Measurements from ENCODE around the gene ANKRD7.
"Not testable (repeated sequence)": the region's sequence is repeated elsewhere in the genome, so short reads cannot be mapped to it uniquely, and the experiment has no call there.

ANKRD7 gene

GRCh38 chr7:118240320-118240719, 15.8 kb downstream of the ANKRD7 start:
- not testable (repeated sequence) for DNase-seq

GRCh38 chr7:118243695-118244094, 19.2 kb downstream of the ANKRD7 start:
- no peak for DNase-seq

- no peak for DNase-seq
Measured at GRCh38 chr7:118245267-118246040, 20.9 kb downstream of the ANKRD7 start.

DNA sequence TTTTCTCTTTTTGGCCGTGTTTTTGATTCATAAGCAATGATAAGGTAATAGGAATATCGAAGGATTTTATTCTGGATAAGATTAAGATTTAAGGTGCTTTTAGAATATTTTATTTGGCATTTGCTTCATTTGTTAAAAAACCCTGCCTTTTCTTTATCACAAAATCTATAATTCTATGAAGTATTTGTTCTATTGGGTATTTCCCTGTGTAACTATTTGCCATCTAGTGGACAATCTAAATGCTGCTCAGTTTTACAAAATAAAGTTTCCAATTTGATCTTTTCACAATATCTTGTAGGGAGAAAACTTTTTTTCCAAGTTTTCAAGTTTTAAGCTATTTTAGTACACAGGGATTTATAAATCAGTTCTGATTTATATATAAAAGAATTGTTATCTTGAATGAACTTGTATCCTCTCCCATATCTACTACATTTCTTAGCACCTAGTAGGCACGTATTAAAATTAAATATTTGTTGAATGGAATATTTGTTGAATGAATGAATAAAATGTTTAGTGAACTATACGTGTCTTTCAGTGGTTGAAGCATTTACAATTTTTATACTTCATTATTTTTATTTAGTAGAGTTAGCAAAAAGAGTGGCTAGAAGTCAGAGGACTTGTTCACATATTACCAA, 26.5 kb downstream of the ANKRD7 start:
- no peak for DNase-seq

DNA sequence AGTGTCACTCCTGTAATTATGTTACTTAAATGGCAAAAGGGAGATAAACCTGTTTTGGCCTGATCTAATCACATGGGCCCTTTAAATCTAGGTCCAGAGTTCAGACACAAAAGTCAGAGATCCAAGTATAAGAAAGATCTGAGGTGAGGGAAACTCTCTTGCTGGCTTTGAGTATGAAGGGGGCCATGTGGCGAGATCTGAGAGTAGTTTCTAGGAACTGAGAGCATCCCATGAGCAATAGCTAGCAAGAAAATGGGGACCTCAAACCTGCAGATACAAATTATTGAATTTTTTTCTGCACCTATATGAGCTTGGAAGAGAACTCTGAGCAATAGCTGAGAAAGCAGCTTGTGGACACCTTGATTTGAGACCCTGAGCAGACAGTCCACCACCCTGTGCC, 27.6 kb downstream of the ANKRD7 start:
- no peak for DNase-seq

DNA sequence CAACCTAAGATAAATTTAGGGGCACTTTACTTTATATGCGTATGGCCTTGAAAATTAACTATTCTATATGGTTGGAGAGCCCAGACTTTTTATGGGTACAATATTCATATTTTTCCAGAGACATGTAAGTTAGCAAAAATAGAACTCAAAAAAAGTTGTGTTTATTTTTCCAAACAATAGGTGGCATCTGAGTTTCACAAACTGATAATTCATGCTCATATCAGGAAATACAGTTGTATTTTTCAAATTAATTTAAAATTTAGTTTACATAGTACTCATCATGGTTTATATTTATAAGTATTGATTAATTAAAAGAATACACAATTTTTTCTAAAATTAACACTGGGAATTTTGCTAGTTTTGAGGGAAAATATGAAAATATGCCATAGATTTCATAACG, 34.6 kb downstream of the ANKRD7 start:
- no peak for DNase-seq

- no peak for DNase-seq
Measured at GRCh38 chr7:118264836-118265235, 40.3 kb downstream of the ANKRD7 start.

GRCh38 chr7:118280319-118281012, 56.0 kb downstream of the ANKRD7 start:
- DNase-seq: no peak

DNA sequence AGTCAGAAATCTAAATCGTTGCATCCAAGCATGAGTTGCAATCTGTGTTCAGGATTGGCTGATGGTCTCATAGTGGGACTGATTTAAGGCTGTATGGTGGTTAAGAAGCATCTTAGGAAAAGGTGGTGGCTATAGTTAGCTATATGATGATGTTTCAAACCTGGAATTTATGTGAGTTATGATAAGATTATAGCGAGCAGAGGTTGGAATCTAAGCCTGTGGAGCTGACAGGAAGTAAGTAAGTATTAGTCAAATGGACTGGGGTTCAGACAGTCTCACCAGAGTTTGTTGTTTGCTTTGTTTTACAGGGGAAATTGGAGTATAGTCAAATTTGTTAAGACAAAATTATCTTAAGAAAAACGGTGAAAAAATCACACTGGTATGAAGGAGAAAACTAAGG, 56.7 kb downstream of the ANKRD7 start:
- no peak for DNase-seq

DNA sequence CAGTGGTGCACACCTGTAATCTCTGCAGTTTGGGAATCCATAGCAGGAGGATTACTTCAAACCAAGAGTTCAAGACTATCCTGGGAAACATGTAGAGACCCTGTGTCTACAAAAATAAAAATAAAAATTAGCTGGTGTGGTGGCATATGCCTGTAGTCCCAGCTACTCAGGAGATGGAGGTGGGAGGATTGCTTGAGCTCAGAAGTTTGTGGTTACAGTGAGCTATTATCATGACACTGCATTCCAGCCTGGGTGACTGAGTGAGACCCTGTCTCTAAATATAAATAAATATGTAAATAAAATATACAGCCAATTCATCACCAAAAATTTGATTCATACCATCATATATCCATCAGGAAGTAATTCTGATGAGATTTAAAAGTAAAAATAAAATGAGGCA, 60.9 kb downstream of the ANKRD7 start:
- no peak for DNase-seq

GRCh38 chr7:118286131-118286530, 61.6 kb downstream of the ANKRD7 start:
- no peak for DNase-seq

GRCh38 chr7:118288098-118288497, 63.6 kb downstream of the ANKRD7 start:
- no peak for DNase-seq

- no peak for DNase-seq
Measured at GRCh38 chr7:118289476-118289875, 65.0 kb downstream of the ANKRD7 start.

All from activated CD4-positive, alpha-beta T cell treated with anti-CD3 and anti-CD28 coated beads, Interleukin-2, amount 50 U/mL, for 4 hours (primary cell).